Measurements from ENCODE around the gene RBBP7. TPM values are rescaled to one million over a fixed set of nuclear protein-coding genes. Genes with fewer than 3 reads are reported as not detected.

The RBBP7 gene
- total and polyA plus RNA-seq, 2 of the 8 experiments (the other 6 are each of a cell fraction or from before 2014, with no cell fraction given): 107 to 138 TPM

- no peaks in the 10 kb centered on the region for H3K9me3 ChIP-seq (ENCODE audit: insufficient read depth in 2 of 2, low read depth in 1 of 2, low read length in 1 of 2)
- no peak for FAIRE-seq
Observed at GRCh38 chrX:16851421-16851820, 18.7 kb downstream of the RBBP7 start.

More at GRCh38 chrX:16851421-16851820, 18.7 kb downstream of the RBBP7 start:
- Histone ChIP-seq H3K79me2 (ENCODE audit: control insufficient read depth in 1 of 2, insufficient read depth in 2 of 2, low read length in 2 of 2) (peaks cover 0 to 6% of the 10 kb centered on the region in 2 experiments; a peak in 1 of 4 replicates), H2BK20ac (ENCODE audit: low read length) (no peak overlapping the region), H2AK5ac (ENCODE audit: low read depth, low read length) (no peak overlapping the region), H3K36me3 (ENCODE audit: control insufficient read depth in 2 of 4, insufficient read depth in 4 of 4, low read length in 3 of 4) (peaks cover 2 to 59% (median 30%) of the 10 kb centered on the region in 4 experiments; a peak in 6 of 8 replicates), H3K14ac (ENCODE audit: insufficient read length) (no peak overlapping the region), H3K79me1 (ENCODE audit: low read depth, low read length) (no peaks in the 10 kb centered on the region), H3K27ac (ENCODE audit: low read depth, low read length) (no peak overlapping the region), H2BK5ac (ENCODE audit: low read depth, low read length) (no peak overlapping the region), H3K9ac (replicated peaks in 1 of 4; ENCODE audit: extremely low read depth in 1 of 4, low read depth in 3 of 4, low read length in 3 of 4) (no peak overlapping the region), H3K4me3 (ENCODE audit: extremely low read depth in 1 of 4, insufficient read depth in 2 of 4, low read depth in 3 of 4, low read length in 4 of 4) (no peak overlapping the region), H4K5ac (ENCODE audit: insufficient read length, low read depth, low read length) (no peak overlapping the region), H3K23ac (ENCODE audit: insufficient read length) (no peak overlapping the region), H3K4me2 (ENCODE audit: insufficient read depth in 1 of 2, low read depth in 2 of 2, low read length in 2 of 2) (no peak overlapping the region), H2BK15ac (ENCODE audit: low read length) (no peak overlapping the region), H4K8ac (ENCODE audit: extremely low read depth, insufficient read depth, low read length) (no peak overlapping the region), H3K18ac (ENCODE audit: extremely low read depth, low read length) (no peak overlapping the region), H3K4ac (replicated peaks; ENCODE audit: insufficient read length, low read depth, low read length) (no peak overlapping the region), H2BK12ac (ENCODE audit: low read depth, low read length) (no peak overlapping the region), H3K56ac (replicated peaks; ENCODE audit: insufficient read length, low read depth, low read length) (no peak overlapping the region), H2AFZ (ENCODE audit: low read length) (no peak overlapping the region), H3K23me2 (ENCODE audit: low read depth, low read length) (no peaks in the 10 kb centered on the region), H4K20me1 (replicated peaks in 1 of 2; ENCODE audit: control insufficient read depth in 1 of 2, insufficient read depth in 2 of 2, low read length in 2 of 2) (peaks cover 0 to 5% of the 10 kb centered on the region in 2 experiments), H3K4me1 (replicated peaks in 1 of 4; ENCODE audit: control insufficient read depth in 3 of 4, insufficient read depth in 4 of 4, low read length in 3 of 4) (no peaks in the 10 kb centered on the region), H4K91ac (replicated peaks; ENCODE audit: insufficient read length, low read length) (no peak overlapping the region), H2BK120ac (replicated peaks; ENCODE audit: low read depth, low read length) (no peak overlapping the region), H3K27me3 (replicated peaks in 1 of 4; ENCODE audit: control insufficient read depth in 3 of 4, extremely low read depth in 1 of 4, insufficient read depth in 3 of 4, low read length in 3 of 4) (no peaks in the 10 kb centered on the region)
- ChIA-PET POLR2A (ENCODE audit: partially characterized antibody) (interaction anchor here (1.6 kb wide), 1 partner anchor 12 kb away, joined by 4 read pairs; no protein-coding TSS in a partner anchor), CTCF (ENCODE audit: partially characterized antibody) (no interaction called here)
- TF ChIP-seq TEAD4 (IDR thresholded peaks at IDR 0.05; ENCODE audit: low read depth, low read length): no peak
- TF ChIP-seq E2F6 (IDR thresholded peaks at IDR 0.05): no peak
- TF ChIP-seq CREB1 (IDR thresholded peaks at IDR 0.05): no peak
- no peak for TF ChIP-seq NANOG (IDR thresholded peaks at IDR 0.05; ENCODE audit: insufficient read depth, low read depth, low read length, poor library complexity, severe bottlenecking)
- no peak for DNase-seq (ENCODE audit: low read depth in 1 of 2, low spot score in 2 of 2)
- WGBS, 2 experiments (ENCODE audit: extremely low coverage in 1 of 2, insufficient coverage in 1 of 2, insufficient read length in 1 of 2, insufficient replicate concordance in 2 of 2, low coverage in 1 of 2, low lambda C conversion rate in 2 of 2, missing lambda C conversion rate in 1 of 2): 58% methylated on average over 1 of the region's 1 CpG; no CpG with 5 or more reads in 1 of the 2 experiments

All from H1 (cell line).